ENCODE data around the gene MYH10. TPM values are rescaled to one million over a fixed set of nuclear protein-coding genes. Genes with fewer than 3 reads are reported as not detected.
A peak's percentile ranks its signal among the peaks of the same experiment; 100 is the strongest.

The MYH10 gene
- total RNA-seq, 1 donor from 2014 or later: 49.7 TPM

DNA sequence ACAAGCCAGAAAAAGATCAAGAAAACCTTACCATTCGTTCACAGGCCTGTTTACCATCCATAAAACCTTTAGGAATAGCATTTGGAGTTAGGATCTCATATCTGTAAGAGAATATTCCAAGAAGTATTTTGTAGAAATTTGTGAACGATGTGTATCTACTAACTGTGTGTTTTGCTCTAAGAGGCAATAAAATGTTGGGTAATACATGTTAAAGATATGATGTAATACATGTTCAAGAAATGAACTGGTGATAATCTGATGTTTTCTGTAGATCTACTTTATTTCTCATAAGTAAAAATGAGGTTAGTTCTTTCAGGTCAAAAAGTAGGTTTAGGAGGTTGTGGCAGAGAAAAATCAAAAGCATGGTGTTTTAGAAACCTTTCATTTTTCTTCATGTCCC, 111.7 kb downstream of the MYH10 start:
- Histone ChIP-seq H3K4me3 (no peak overlapping the region), H3K27ac (replicated peaks) (no peak overlapping the region), H3K9me3 (replicated peaks) (no peaks in the 10 kb centered on the region), H3K27me3 (ENCODE audit: low read depth) (no peaks in the 10 kb centered on the region), H3K4me1 (no peaks in the 10 kb centered on the region), H3K36me3 (peaks cover 65% of the 10 kb centered on the region)
- intact Hi-C loops (cut with micrococcal nuclease): no loop called here
- no peak for DNase-seq
- TF ChIP-seq CTCF (IDR thresholded peaks at IDR 0.05; ENCODE audit: borderline replicate concordance): no peak

DNA sequence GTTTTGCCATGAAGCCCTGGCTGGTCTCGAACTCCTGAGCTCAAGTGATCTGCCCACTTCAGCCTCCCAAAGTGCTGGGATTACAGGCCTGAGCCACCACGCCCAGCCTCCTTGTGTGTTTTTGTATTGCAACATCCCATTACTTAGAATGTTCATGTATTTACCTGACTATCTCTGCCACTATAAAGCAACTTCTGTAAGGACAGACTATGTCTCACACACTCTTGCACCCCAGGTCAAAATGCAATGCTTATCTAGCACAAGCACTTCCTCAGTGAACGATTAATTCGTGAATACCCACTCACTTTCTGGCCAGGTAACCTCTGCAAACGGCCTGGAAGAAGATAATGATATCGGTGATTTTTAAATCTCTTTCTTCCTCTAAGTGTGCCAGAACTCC, 112.2 kb downstream of the MYH10 start:
- Histone ChIP-seq H3K27me3 (ENCODE audit: low read depth) (no peaks in the 10 kb centered on the region), H3K36me3 (peaks cover 71% of the 10 kb centered on the region), H3K4me3 (no peak overlapping the region), H3K27ac (replicated peaks) (no peak overlapping the region), H3K9me3 (replicated peaks) (no peaks in the 10 kb centered on the region), H3K4me1 (no peaks in the 10 kb centered on the region)
- no peak for TF ChIP-seq CTCF (IDR thresholded peaks at IDR 0.05; ENCODE audit: borderline replicate concordance)
- no peak for DNase-seq
- intact Hi-C loops (cut with micrococcal nuclease): no loop called here

- no peaks in the 10 kb centered on the region for H3K4me1 ChIP-seq
- intact Hi-C loops (cut with micrococcal nuclease): no loop called here
- no peak overlapping the region for H3K4me3 ChIP-seq
- no peak overlapping the region for H3K27ac ChIP-seq (replicated peaks)
- no peak for DNase-seq
- peaks cover 80% of the 10 kb centered on the region for H3K36me3 ChIP-seq
- no peaks in the 10 kb centered on the region for H3K9me3 ChIP-seq (replicated peaks)
- TF ChIP-seq CTCF (IDR thresholded peaks at IDR 0.05; ENCODE audit: borderline replicate concordance): no peak
- H3K27me3 ChIP-seq (ENCODE audit: low read depth): no peaks in the 10 kb centered on the region
These were observed 115.7 kb downstream of the MYH10 start for GRCh38 chr17:8514801-8515200.

DNA sequence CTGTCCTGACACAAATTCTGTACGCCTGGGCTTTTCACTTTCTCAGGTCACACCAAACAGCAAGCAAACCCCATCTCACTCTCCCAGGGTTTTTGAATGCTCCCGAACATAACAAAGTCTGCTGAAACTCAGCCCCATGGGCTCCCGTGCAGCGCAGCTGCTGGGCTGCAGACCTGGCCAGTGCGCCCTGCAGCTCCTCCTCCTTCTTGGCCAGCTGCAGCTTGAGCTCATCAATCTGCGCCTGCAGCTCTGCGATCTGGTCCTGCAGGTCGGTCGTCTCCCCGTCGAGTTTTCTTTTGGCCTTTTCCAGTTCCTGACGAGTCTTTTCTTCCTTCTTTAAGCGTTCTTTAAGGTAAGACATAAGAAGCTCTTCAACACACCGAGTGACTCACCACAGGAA, 124.4 kb downstream of the MYH10 start:
- Histone ChIP-seq H3K36me3 (peaks cover 57% of the 10 kb centered on the region), H3K27me3 (ENCODE audit: low read depth) (no peaks in the 10 kb centered on the region), H3K4me1 (peaks cover 9% of the 10 kb centered on the region), H3K9me3 (replicated peaks) (no peaks in the 10 kb centered on the region), H3K4me3 (no peak overlapping the region), H3K27ac (replicated peaks) (no peak overlapping the region)
- no peak for TF ChIP-seq CTCF (IDR thresholded peaks at IDR 0.05; ENCODE audit: borderline replicate concordance)
- intact Hi-C loops (cut with micrococcal nuclease): no loop called here
- peak; percentile 31 for DNase-seq

DNA sequence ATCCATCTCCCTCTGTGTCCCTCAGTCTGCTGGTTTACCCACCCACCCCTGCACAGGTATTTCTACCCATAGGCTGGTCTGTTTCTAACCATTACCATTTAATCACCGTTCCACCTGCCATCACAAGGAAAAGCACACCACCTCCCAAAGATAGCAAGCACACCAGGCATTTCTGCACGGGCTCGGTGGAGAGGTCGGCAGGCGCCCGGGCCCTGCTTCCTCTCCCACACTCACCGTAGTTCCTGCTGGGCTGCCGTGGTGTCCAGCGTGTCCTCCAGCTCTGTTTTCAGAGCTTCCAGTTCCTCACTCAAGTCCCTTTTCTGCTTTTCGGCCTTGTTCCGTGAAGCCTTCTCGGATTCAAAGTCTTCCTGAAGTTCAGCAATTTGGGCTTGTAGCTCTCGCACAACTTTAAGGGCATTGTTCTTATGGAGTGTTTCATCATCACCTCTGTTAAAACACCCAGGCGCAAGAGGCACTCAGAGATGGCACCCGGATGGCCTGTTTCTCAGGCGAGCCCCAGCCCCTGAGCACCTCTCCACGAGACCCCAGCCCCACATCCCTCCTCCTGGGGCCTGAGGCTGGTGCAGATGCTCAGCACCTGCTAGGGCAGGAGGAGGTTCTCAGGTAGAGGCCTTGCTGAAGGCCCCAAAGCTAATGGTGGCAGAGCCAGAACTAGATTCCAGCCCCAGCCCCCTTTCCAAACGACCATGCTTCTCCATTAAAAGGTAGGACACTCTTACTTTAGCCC, 125.9 kb downstream of the MYH10 start:
- peaks cover 65% of the 10 kb centered on the region for H3K36me3 ChIP-seq
- no peaks in the 10 kb centered on the region for H3K27me3 ChIP-seq (ENCODE audit: low read depth)
- no peak for TF ChIP-seq CTCF (IDR thresholded peaks at IDR 0.05; ENCODE audit: borderline replicate concordance)
- peaks cover 9% of the 10 kb centered on the region for H3K4me1 ChIP-seq
- H3K4me3 ChIP-seq: no peak overlapping the region
- DNase-seq: no peak
- no peak overlapping the region for H3K27ac ChIP-seq (replicated peaks)
- no peaks in the 10 kb centered on the region for H3K9me3 ChIP-seq (replicated peaks)
- intact Hi-C loops (cut with micrococcal nuclease): no loop called here
